Neuron (in vitro differentiated cells): ENCODE data around the gene GOLPH3.

ENCODE experiments used
- H2AFZ ChIP-seq: one replicate; pipeline ENCODE4 v1.6.1; 2013; ENCODE audit warnings: low read depth, mild to moderate bottlenecking, inconsistent platforms, low read length, moderate library complexity
- H3K27me3 ChIP-seq: one replicate; pipeline ENCODE4 v1.6.1; 2013; ENCODE audit warnings: low read length; ENCODE audit not compliant: insufficient read depth
- H3K36me3 ChIP-seq: one replicate; pipeline ENCODE4 v1.6.1; 2013; ENCODE audit warnings: low read length; ENCODE audit not compliant: insufficient read depth
- H3K4me1 ChIP-seq: one replicate; pipeline ENCODE4 v1.6.1; 2013; ENCODE audit warnings: low read length; ENCODE audit not compliant: insufficient read depth
- H3K4me3 ChIP-seq: 2 replicates; pipeline ENCODE4 v1.5.1; 2013; ENCODE audit warnings: mild to moderate bottlenecking, low read length, moderate library complexity
- H3K9me3 ChIP-seq: one replicate; pipeline ENCODE4 v1.6.1; 2013; ENCODE audit warnings: low read length

The GOLPH3 gene

GRCh38 chr5:32163053-32163452 is 11.1 kb downstream of the GOLPH3 start:
- peaks cover 4% of the 10 kb centered on the region for H3K9me3 ChIP-seq
- no peak overlapping the region for H3K4me3 ChIP-seq
- H3K27me3 ChIP-seq, result no peaks in the 10 kb centered on the region
- no peak overlapping the region for H2AFZ ChIP-seq
- peaks cover 22% of the 10 kb centered on the region for H3K36me3 ChIP-seq
- no peaks in the 10 kb centered on the region for H3K4me1 ChIP-seq

- Histone ChIP-seq H3K9me3 (peaks cover 2% of the 10 kb centered on the region), H3K36me3 (peaks cover 8% of the 10 kb centered on the region), H2AFZ (no peak overlapping the region), H3K4me3 (no peak overlapping the region), H3K4me1 (no peaks in the 10 kb centered on the region), H3K27me3 (no peaks in the 10 kb centered on the region)
Measured at GRCh38 chr5:32160228-32160627, 13.9 kb downstream of the GOLPH3 start.

DNA sequence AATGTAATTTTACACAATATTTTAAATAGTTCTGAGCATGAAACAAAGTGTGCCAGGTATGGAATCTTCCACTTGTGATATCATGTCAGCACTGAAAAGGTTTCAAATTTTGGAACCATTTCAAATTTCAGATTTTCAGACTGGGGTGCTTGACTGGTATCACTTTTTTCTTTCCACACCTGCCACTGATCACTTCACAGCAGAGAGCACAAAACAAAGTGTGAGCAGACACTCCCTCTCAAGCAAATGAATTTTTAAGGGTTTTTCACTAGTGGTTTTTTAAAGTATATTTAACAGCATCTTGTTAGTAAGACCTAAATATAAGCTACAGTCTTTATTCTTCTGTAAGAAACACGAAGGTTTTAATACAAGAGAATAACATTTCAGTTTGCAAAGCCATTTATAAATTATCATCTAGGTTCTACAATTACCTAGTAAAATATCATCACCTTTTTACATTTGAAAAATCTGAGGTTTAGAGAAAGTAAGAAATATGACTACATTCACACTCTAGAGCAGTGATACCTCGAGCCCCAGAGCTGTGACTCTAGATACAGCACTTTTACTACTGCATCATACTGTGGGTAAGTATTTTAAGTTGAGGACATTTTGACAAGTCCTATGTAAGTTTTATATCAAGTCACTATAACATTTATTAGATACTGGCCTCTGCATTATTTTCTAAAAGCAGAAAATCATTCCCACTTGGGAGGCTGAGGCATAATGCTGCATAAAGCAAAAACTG is 14.6 kb downstream of the GOLPH3 start:
- Histone ChIP-seq H3K4me1 (no peaks in the 10 kb centered on the region), H3K4me3 (no peak overlapping the region), H3K9me3 (peaks cover 1% of the 10 kb centered on the region), H3K36me3 (peaks cover 6% of the 10 kb centered on the region), H2AFZ (no peak overlapping the region), H3K27me3 (no peaks in the 10 kb centered on the region)

DNA sequence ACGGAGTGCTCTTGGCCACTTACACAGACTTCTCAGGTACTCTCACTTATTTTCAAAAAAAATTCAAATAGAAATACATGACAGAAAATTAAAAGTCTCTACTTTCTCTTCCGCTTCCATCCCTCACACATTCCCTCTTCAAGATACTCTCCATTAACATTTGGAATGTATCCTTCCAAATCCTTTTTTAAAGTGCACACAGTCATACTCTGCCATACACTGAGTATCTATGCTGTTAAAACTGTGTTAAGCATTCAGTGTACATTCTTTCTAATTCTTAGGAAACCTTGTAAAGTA is 15.5 kb downstream of the GOLPH3 start:
- Histone ChIP-seq H3K9me3 (no peaks in the 10 kb centered on the region), H3K4me1 (no peaks in the 10 kb centered on the region), H3K36me3 (peaks cover 6% of the 10 kb centered on the region), H2AFZ (no peak overlapping the region), H3K27me3 (no peaks in the 10 kb centered on the region), H3K4me3 (no peak overlapping the region)

GRCh38 chr5:32157078-32157477 is 17.0 kb downstream of the GOLPH3 start:
- Histone ChIP-seq H2AFZ (no peak overlapping the region), H3K4me3 (no peak overlapping the region), H3K9me3 (no peaks in the 10 kb centered on the region), H3K36me3 (peaks cover 6% of the 10 kb centered on the region), H3K4me1 (no peaks in the 10 kb centered on the region), H3K27me3 (no peaks in the 10 kb centered on the region)

DNA sequence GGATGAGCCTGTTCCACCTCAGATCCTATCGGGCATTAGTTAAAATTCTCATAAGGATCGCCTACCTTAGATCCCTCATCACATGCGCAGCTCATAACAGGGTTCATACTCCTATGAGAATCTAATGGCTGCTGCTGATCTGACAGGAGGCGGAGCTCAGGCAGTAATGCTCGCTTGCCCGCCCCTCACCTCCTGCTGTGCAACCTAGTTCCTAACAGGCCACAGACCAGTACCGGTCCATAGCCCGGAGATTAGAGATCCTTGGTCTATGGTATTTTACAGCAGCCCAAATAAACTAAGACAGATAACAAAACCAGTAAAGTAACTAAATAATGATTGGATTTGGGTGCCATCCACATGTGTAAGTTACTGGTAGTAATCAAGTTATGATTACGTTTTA is 17.5 kb downstream of the GOLPH3 start:
- peaks cover 6% of the 10 kb centered on the region for H3K36me3 ChIP-seq
- H2AFZ ChIP-seq, result no peak overlapping the region
- H3K4me3 ChIP-seq, result no peak overlapping the region
- H3K4me1 ChIP-seq, result no peaks in the 10 kb centered on the region
- H3K9me3 ChIP-seq, result no peaks in the 10 kb centered on the region
- no peaks in the 10 kb centered on the region for H3K27me3 ChIP-seq

GRCh38 chr5:32155211-32155610 is 18.9 kb downstream of the GOLPH3 start:
- H2AFZ ChIP-seq, result no peak overlapping the region
- H3K9me3 ChIP-seq, result no peaks in the 10 kb centered on the region
- H3K4me3 ChIP-seq, result no peak overlapping the region
- no peaks in the 10 kb centered on the region for H3K4me1 ChIP-seq
- H3K27me3 ChIP-seq, result no peaks in the 10 kb centered on the region
- peaks cover 6% of the 10 kb centered on the region for H3K36me3 ChIP-seq

DNA sequence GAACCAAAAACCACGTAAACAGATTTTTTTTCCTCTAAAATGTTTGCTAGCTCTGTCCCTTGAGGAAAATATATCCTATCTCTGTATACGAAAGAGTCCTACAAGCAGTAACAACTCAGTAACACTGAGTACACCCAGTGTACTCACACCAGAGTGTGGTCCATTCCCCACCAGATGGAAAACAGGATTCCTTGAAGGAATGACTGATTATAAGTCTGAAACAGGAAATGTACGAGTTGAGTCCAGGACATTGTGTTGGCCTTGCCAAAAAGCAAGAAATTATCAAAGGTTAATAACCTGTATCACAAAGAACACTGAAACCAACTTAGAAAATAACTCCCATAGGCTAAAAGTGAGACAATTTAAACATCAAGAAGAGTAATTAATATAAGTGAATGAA is 20.4 kb downstream of the GOLPH3 start:
- H3K4me3 ChIP-seq, result no peak overlapping the region
- H3K9me3 ChIP-seq, result no peaks in the 10 kb centered on the region
- H3K36me3 ChIP-seq, result peaks cover 9% of the 10 kb centered on the region
- H3K4me1 ChIP-seq, result no peaks in the 10 kb centered on the region
- H2AFZ ChIP-seq, result no peak overlapping the region
- H3K27me3 ChIP-seq, result no peaks in the 10 kb centered on the region

DNA sequence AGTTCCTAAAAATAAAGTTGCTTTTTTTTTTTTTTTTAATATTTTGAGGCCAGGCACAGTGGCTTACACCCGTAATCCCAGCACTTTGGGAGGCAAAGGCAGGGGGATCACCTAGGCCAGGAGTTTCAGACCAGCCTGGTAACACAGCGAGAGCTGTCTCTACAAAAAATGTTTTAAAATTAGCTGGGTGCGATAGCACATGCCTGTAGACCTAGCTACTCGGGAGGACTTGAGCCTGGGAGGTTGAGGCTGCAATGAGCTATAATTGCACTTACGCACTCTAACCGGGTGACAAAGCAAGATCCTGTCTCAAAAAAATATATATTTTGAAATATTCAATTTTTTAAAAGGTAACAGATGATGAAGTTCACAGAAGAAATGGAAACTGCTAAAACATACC is 22.9 kb downstream of the GOLPH3 start:
- no peak overlapping the region for H3K4me3 ChIP-seq
- H3K36me3 ChIP-seq, result peaks cover 8% of the 10 kb centered on the region
- no peaks in the 10 kb centered on the region for H3K4me1 ChIP-seq
- no peaks in the 10 kb centered on the region for H3K27me3 ChIP-seq
- peaks cover under 1% of the 10 kb centered on the region for H3K9me3 ChIP-seq
- no peak overlapping the region for H2AFZ ChIP-seq

DNA sequence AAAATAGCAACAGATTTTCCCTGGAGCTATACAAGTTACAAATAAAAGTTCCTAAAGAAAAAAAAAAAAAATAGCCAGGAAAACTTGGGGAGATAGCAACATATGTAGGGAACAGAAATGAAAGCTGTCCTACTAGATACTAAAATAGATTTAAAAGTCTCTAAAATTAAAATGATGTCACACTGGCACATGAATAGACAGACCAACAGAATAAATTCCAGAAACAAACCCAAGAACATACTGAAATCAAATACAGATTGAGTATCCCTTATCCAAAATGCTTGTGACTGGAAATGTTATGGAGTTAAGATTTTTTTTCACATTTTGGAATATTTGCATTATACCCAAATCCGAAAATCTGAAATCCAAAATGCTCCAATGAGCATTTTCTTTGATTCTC is 23.8 kb downstream of the GOLPH3 start:
- H3K4me1 ChIP-seq, result no peaks in the 10 kb centered on the region
- peaks cover 2% of the 10 kb centered on the region for H3K9me3 ChIP-seq
- H3K27me3 ChIP-seq, result no peaks in the 10 kb centered on the region
- no peak overlapping the region for H2AFZ ChIP-seq
- no peak overlapping the region for H3K4me3 ChIP-seq
- H3K36me3 ChIP-seq, result peaks cover 9% of the 10 kb centered on the region

DNA sequence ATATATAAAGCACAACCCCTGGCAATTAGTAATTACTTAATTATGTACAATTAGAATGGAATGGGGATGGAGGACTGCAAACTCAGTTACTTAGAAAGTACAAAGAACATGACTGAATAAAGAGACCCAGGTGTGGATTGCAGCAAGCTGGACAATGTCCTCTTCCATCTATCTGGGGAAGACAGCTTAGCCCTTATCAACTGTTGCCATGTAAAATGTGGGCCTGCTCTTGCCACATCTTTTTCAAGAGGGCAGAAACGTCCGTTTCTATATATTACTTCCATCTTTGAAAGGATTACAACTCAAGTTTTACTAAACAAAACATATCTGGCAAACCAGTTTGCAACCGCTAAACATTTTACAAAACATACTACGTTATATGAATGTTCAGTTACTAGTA is 26.2 kb downstream of the GOLPH3 start:
- no peaks in the 10 kb centered on the region for H3K4me1 ChIP-seq
- H3K9me3 ChIP-seq, result peaks cover 2% of the 10 kb centered on the region
- H2AFZ ChIP-seq, result no peak overlapping the region
- H3K27me3 ChIP-seq, result no peaks in the 10 kb centered on the region
- H3K4me3 ChIP-seq, result no peak overlapping the region
- peaks cover 9% of the 10 kb centered on the region for H3K36me3 ChIP-seq

DNA sequence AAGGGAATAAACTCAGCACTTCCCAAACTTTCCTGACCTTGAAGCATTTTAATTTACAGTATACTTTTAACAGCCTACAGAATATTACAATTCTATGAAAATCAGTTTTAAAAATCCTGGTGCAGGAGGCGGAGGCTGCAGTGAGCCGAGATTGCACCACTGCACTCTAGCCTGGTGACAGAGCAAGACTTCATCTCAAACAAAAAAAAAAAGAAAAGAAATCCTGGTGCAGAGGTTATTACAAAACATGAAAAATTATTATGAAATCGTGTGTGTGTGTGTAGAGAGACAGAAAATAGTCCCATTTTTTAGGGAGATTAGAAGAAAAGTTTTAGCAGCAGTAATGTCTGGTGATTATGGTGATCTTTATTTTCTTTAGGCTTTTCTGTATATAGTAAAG is 26.9 kb downstream of the GOLPH3 start:
- no peak overlapping the region for H2AFZ ChIP-seq
- H3K27me3 ChIP-seq, result no peaks in the 10 kb centered on the region
- H3K4me1 ChIP-seq, result no peaks in the 10 kb centered on the region
- peaks cover 2% of the 10 kb centered on the region for H3K9me3 ChIP-seq
- no peak overlapping the region for H3K4me3 ChIP-seq
- peaks cover 9% of the 10 kb centered on the region for H3K36me3 ChIP-seq

GRCh38 chr5:32145378-32145777 is 28.7 kb downstream of the GOLPH3 start:
- H2AFZ ChIP-seq, result no peak overlapping the region
- H3K4me3 ChIP-seq, result no peak overlapping the region
- peaks cover 2% of the 10 kb centered on the region for H3K9me3 ChIP-seq
- H3K4me1 ChIP-seq, result no peaks in the 10 kb centered on the region
- no peaks in the 10 kb centered on the region for H3K27me3 ChIP-seq
- peaks cover 16% of the 10 kb centered on the region for H3K36me3 ChIP-seq
